ENCODE measurements around the gene ARHGAP35. TPM values are rescaled to one million over a fixed set of nuclear protein-coding genes. Genes with fewer than 3 reads are reported as not detected.

ARHGAP35 gene
- polyA plus RNA-seq, 1 of the 3 experiments (the other 2 are of a cell fraction) = 25.1 TPM

- Histone ChIP-seq H3K27me3 (ENCODE audit: insufficient read depth) (no peaks in the 10 kb centered on the region), H3K27ac (ENCODE audit: low read depth in 2 of 2, low read length in 1 of 2) (peak overlapping the region in 1 of 2 experiments; percentile 91; a peak in 2 of 4 replicates), H4K20me1 (ENCODE audit: insufficient read depth) (peaks cover 25% of the 10 kb centered on the region), H3K36me3 (replicated peaks in 1 of 2; ENCODE audit: control insufficient read depth in 1 of 2, insufficient read depth in 2 of 2, low read length in 1 of 2) (no peaks in the 10 kb centered on the region), H3K9me2 (no peaks in the 10 kb centered on the region), H3K4me1 (ENCODE audit: control insufficient read depth in 1 of 2, insufficient read depth in 2 of 2, low read depth in 1 of 2, low read length in 1 of 2) (peaks cover 0 to 24% of the 10 kb centered on the region in 2 experiments; a peak in 2 of 4 replicates), H3F3A (replicated peaks; ENCODE audit: insufficient read depth) (peaks cover 49% of the 10 kb centered on the region), H3K9me3 (no peaks in the 10 kb centered on the region), H3K4me2 (peak overlapping the region; percentile 69), H2AFZ (ENCODE audit: low read depth) (no peak overlapping the region), H3K4me3 (ENCODE audit: low read depth in 2 of 2, low read length in 1 of 2) (peak overlapping the region in 1 of 2 experiments; percentile 7; a peak in 2 of 4 replicates), H3K9ac (peak overlapping the region; percentile 32; the same call in 1 of the 2 replicates), H3K79me2 (ENCODE audit: insufficient read depth) (peaks cover 88% of the 10 kb centered on the region)
- WGBS (ENCODE audit: low lambda C conversion rate) = 26% methylated on average over 9 of the region's 9 CpGs
- ChIA-PET POLR2A (no interaction called here), CTCF (interaction anchor here (0.7 to 1.5 kb wide), 2 partner anchors 15 to 113 kb away, joined by 3 read pairs; no protein-coding TSS in a partner anchor)
- no peak for DNase-seq
- TF ChIP-seq POLR2AphosphoS5 (IDR thresholded peaks at IDR 0.05; ENCODE audit: low read depth, low read length) = no peak
- TF ChIP-seq, protein P1, sequence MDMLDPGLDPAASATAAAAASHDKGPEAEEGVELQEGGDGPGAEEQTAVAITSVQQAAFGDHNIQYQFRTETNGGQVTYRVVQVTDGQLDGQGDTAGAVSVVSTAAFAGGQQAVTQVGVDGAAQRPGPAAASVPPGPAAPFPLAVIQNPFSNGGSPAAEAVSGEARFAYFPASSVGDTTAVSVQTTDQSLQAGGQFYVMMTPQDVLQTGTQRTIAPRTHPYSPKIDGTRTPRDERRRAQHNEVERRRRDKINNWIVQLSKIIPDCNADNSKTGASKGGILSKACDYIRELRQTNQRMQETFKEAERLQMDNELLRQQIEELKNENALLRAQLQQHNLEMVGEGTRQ (IDR thresholded peaks at IDR 0.05; ENCODE audit: borderline replicate concordance, low read depth, low read length) = no peak
- TF ChIP-seq, protein P2, sequence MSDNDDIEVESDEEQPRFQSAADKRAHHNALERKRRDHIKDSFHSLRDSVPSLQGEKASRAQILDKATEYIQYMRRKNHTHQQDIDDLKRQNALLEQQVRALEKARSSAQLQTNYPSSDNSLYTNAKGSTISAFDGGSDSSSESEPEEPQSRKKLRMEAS (IDR thresholded peaks at IDR 0.05; ENCODE audit: low read depth) = peak; percentile 36; the same call in 1 of the 2 replicates
- TF ChIP-seq CHD2 (IDR thresholded peaks at IDR 0.05; ENCODE audit: low read length, partially characterized antibody) = no peak
- TF ChIP-seq MXI1 (IDR thresholded peaks at IDR 0.05; ENCODE audit: low read depth, low read length) = no peak
- TF ChIP-seq MEF2A (IDR thresholded peaks at IDR 0.05; ENCODE audit: borderline replicate concordance, low read depth) = no peak
- TF ChIP-seq RAD21 (IDR thresholded peaks at IDR 0.05; ENCODE audit: low read length) = no peak
- TF ChIP-seq FOSL2 (IDR thresholded peaks at IDR 0.05; ENCODE audit: borderline replicate concordance, low read depth) = peak; percentile 93
- TF ChIP-seq JUND (IDR thresholded peaks at IDR 0.05) = peak; percentile 80
- no peak for TF ChIP-seq TEAD4 (IDR thresholded peaks at IDR 0.05; ENCODE audit: borderline replicate concordance, insufficient read depth)
- no peak for TF ChIP-seq CTCF (IDR thresholded peaks at IDR 0.05)
- TF ChIP-seq RCOR1 (IDR thresholded peaks at IDR 0.05; ENCODE audit: low read length) = no peak
- no peak; the same call in 1 of the 2 replicates for TF ChIP-seq RXRA (IDR thresholded peaks at IDR 0.05; ENCODE audit: borderline replicate concordance, low read depth)
- TF ChIP-seq IRF3 (IDR thresholded peaks at IDR 0.05; ENCODE audit: low read depth, low read length) = no peak
- TF ChIP-seq YY1 (IDR thresholded peaks at IDR 0.05; ENCODE audit: low read depth) = 0 out of 2 replicates have a peak, but pooled peaks have one; percentile 32
- no peak for TF ChIP-seq SMC3 (IDR thresholded peaks at IDR 0.05; ENCODE audit: low read depth, low read length)
- TF ChIP-seq USF1 (IDR thresholded peaks at IDR 0.05; ENCODE audit: borderline replicate concordance, low read depth) = no peak
- peak; percentile 61 for TF ChIP-seq TCF12 (IDR thresholded peaks at IDR 0.05)
- no peak for TF ChIP-seq EZH2phosphoT487 (IDR thresholded peaks at IDR 0.05; ENCODE audit: borderline replicate concordance, low read depth)
- TF ChIP-seq GATA2 (CRISPR knock-in tag; IDR thresholded peaks at IDR 0.05) = no peak
- no peak for TF ChIP-seq ELF1 (IDR thresholded peaks at IDR 0.05)
- no peak for TF ChIP-seq GABPA (IDR thresholded peaks at IDR 0.05; ENCODE audit: low read depth)
- TF ChIP-seq, protein P3, sequence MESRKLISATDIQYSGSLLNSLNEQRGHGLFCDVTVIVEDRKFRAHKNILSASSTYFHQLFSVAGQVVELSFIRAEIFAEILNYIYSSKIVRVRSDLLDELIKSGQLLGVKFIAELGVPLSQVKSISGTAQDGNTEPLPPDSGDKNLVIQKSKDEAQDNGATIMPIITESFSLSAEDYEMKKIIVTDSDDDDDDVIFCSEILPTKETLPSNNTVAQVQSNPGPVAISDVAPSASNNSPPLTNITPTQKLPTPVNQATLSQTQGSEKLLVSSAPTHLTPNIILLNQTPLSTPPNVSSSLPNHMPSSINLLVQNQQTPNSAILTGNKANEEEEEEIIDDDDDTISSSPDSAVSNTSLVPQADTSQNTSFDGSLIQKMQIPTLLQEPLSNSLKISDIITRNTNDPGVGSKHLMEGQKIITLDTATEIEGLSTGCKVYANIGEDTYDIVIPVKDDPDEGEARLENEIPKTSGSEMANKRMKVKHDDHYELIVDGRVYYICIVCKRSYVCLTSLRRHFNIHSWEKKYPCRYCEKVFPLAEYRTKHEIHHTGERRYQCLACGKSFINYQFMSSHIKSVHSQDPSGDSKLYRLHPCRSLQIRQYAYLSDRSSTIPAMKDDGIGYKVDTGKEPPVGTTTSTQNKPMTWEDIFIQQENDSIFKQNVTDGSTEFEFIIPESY (IDR thresholded peaks at IDR 0.05; ENCODE audit: borderline replicate concordance, low read depth) = no peak
Measured at GRCh38 chr19:46878613-46879375, 18.0 kb downstream of the ARHGAP35 start.
